Chondrocyte (in vitro differentiated cells): ENCODE data around the gene OR52E1. TPM values are rescaled to one million over a fixed set of nuclear protein-coding genes. Genes with fewer than 3 reads are reported as not detected.

Source experiments
- DNase-seq: peaks from one replicate; pipeline ENCODE4 v3.0.0; 2021; ENCODE audit warnings: mixed read lengths, low spot score
- H3K27ac Mint-ChIP-seq: one replicate; pipeline ENCODE4 v1.8.0; 2021; ENCODE audit warnings: mild to moderate bottlenecking, moderate library complexity, mixed read lengths; ENCODE audit not compliant: unreplicated experiment
- H3K27me3 Mint-ChIP-seq: 2 replicates; pipeline ENCODE4 v1.8.0; 2021; ENCODE audit warnings: low read depth, mixed read lengths
- H3K36me3 Mint-ChIP-seq: 2 replicates; pipeline ENCODE4 v1.8.0; 2021; ENCODE audit warnings: low read depth, mixed read lengths
- H3K4me1 Mint-ChIP-seq: 2 replicates; pipeline ENCODE4 v1.8.0; 2021; ENCODE audit warnings: low read depth, mild to moderate bottlenecking, mixed read lengths
- H3K4me3 Mint-ChIP-seq: one replicate; pipeline ENCODE4 v1.8.0; 2021; ENCODE audit warnings: mild to moderate bottlenecking, moderate library complexity, mixed read lengths; ENCODE audit not compliant: unreplicated experiment
- H3K9me3 Mint-ChIP-seq: 2 replicates; pipeline ENCODE4 v1.8.0; 2021; ENCODE audit warnings: low read depth, mixed read lengths
- long read RNA-seq: library from polyadenylated mRNA; stranded (forward); transcript quantifications from one replicate; pipeline ENCODE4 v2.0.0, GENCODE V29; 2021
- total RNA-seq: library from RNA; stranded (reverse); gene quantifications from 3 replicates; pipeline ENCODE4 v1.2.1, GENCODE V29; 2021
- TF ChIP-seq, protein P1 (sequence below): fragments of 200-600 bp; sonication (generic); IDR thresholded peaks from 2 replicates; pipeline ENCODE4 v1.5.0; 2021; ENCODE audit warnings: antibody characterized with exemption, mild to moderate bottlenecking, moderate library complexity

The OR52E1 gene
- total RNA-seq = not detected in 3 replicates
- long read RNA-seq = 0 reads

DNA sequence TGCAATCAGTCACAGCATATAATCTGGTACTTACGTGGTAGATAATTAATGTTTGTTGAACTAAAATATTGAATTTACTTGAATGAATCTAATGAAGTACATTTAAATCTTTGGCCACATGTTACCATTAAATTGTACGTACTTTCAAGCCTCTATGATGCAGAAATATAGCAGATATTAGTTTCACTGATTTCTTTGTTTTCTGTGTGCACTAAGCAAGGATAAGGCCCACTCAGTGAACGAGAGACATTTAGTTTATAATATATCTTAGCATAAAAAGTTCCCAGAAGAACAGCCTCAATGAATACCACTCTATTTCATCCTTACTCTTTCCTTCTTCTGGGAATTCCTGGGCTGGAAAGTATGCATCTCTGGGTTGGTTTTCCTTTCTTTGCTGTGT, at the start of gene OR52E1:
Gene OR52E1 (plus strand): TSS at position 301 of the 400 bp plus-strand sequence.
- Mint-ChIP-seq H3K27ac (no peak within 1 kb of the TSS), H3K27me3 (peaks cover 6% of the 10 kb centered on the region), H3K4me1 (no peaks in the 10 kb centered on the region), H3K4me3 (no peak within 1 kb of the TSS), H3K9me3 (no peaks in the 10 kb centered on the region), H3K36me3 (no peaks in the 10 kb centered on the region)
- TF ChIP-seq, protein P1, sequence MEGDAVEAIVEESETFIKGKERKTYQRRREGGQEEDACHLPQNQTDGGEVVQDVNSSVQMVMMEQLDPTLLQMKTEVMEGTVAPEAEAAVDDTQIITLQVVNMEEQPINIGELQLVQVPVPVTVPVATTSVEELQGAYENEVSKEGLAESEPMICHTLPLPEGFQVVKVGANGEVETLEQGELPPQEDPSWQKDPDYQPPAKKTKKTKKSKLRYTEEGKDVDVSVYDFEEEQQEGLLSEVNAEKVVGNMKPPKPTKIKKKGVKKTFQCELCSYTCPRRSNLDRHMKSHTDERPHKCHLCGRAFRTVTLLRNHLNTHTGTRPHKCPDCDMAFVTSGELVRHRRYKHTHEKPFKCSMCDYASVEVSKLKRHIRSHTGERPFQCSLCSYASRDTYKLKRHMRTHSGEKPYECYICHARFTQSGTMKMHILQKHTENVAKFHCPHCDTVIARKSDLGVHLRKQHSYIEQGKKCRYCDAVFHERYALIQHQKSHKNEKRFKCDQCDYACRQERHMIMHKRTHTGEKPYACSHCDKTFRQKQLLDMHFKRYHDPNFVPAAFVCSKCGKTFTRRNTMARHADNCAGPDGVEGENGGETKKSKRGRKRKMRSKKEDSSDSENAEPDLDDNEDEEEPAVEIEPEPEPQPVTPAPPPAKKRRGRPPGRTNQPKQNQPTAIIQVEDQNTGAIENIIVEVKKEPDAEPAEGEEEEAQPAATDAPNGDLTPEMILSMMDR = no peak
- no peak for DNase-seq

DNA sequence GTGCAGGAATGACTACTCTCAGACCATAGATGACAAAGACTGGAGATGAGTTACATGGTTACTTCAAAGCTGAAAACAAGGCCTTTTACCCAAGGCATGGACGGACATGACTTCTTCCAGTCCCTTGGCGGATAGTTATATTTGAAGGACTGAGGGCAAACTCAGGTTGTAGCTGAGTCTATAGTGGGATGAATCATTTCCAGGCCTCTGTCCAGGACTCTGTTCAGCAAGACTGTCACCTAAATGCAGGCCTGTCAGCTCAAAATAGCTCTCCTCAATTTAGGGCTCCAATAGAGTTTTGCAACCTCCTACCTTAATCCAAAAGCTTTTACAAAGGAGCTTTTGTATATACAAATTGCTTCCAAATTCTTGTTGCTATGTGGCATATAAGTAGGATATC, 47.4 kb upstream of the OR52E1 start:
- Mint-ChIP-seq H3K27me3 (peaks cover 4% of the 10 kb centered on the region), H3K4me3 (no peak overlapping the region), H3K9me3 (peaks cover 20% of the 10 kb centered on the region), H3K27ac (no peak overlapping the region), H3K36me3 (no peaks in the 10 kb centered on the region), H3K4me1 (no peaks in the 10 kb centered on the region)
- DNase-seq = no peak
- TF ChIP-seq, protein P1 = no peak

DNA sequence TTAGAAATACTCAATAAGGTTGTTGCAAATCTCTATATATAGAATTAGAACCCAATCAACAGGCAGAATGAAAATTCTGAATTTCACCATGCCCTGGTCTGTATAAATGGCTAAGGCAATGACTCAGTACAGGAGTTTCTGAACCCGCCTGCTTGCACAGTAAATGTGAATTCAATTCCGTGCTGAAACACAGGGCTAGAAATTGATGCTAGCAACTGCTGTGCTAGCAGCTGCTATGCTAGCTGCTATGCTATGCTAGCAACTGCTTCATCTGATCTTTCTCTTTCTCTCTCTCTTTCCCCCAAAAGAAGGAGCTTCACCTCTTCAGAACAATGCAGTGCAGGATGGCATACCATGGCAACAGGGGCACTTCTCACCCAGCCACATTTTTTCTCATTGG, 32.7 kb upstream of the OR52E1 start:
- no peaks in the 10 kb centered on the region for H3K9me3 Mint-ChIP-seq
- no peaks in the 10 kb centered on the region for H3K36me3 Mint-ChIP-seq
- TF ChIP-seq, protein P1 = no peak
- no peak for DNase-seq
- no peaks in the 10 kb centered on the region for H3K4me1 Mint-ChIP-seq
- no peak overlapping the region for H3K4me3 Mint-ChIP-seq
- no peaks in the 10 kb centered on the region for H3K27me3 Mint-ChIP-seq
- H3K27ac Mint-ChIP-seq = no peak overlapping the region

DNA sequence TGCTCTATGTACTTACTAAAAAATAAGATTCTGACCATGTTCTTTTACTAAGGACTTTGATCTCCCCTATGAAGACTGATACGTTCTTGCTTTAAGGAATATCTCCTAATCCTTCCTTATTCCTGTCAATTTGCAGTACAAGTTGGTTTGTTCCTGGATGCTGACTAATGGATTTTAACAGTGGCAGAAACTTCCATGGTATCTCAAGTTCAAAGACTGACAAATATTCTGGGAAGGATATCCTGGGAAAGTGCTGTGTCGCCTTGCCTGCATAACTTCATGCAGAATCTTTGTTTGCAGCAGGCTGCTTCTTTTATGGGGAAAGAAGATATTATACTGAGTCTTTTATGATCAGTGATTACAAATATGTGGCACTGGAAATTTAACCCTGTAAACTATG, 31.4 kb upstream of the OR52E1 start:
- DNase-seq = no peak
- Mint-ChIP-seq H3K36me3 (no peaks in the 10 kb centered on the region), H3K4me1 (no peaks in the 10 kb centered on the region), H3K27ac (no peak overlapping the region), H3K9me3 (no peaks in the 10 kb centered on the region), H3K4me3 (no peak overlapping the region), H3K27me3 (no peaks in the 10 kb centered on the region)
- TF ChIP-seq, protein P1 = no peak

DNA sequence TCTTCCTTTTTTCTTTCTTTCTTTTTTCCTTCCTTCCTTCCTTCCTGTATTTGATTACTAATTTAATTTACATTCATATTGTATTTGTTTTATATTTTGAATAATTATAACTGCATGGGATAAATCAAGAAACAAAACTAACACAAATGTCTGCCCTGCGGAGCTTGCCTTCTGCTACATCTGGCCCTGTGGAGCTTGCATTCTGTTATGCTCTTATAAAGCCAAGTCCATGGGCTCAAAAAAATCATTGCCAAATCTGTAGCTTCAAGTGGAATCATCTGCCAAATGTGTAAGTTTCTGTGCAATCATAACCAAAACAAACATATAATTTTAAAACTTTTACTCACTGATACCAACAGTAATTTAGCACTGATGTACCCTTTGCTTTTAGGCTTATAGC, 31.0 kb upstream of the OR52E1 start:
- no peak overlapping the region for H3K27ac Mint-ChIP-seq
- no peak for DNase-seq
- no peaks in the 10 kb centered on the region for H3K4me1 Mint-ChIP-seq
- no peaks in the 10 kb centered on the region for H3K27me3 Mint-ChIP-seq
- no peaks in the 10 kb centered on the region for H3K9me3 Mint-ChIP-seq
- no peak overlapping the region for H3K4me3 Mint-ChIP-seq
- TF ChIP-seq, protein P1 = no peak
- H3K36me3 Mint-ChIP-seq = no peaks in the 10 kb centered on the region
